HEK293 (cell line): ENCODE results near the gene COA1.

Experiments
- CTCF ChIA-PET: fragments of 350-600 bp; formaldehyde crosslinking; extraction: SDS; loops from one replicate; lab custom pipeline; 2021; ENCODE audit warnings: antibody characterized with exemption; lab: Yijun Ruan, JAX
- POLR2A ChIA-PET: fragments of 300-600 bp; formaldehyde crosslinking; extraction: SDS; loops from one replicate; lab custom pipeline; 2020; ENCODE audit warnings: antibody characterized with exemption, inconsistent platforms; lab: Yijun Ruan, JAX
- H3K27ac ChIP-seq: fragments of 200-500 bp; sonication (Bioruptor generic); 2 replicates; pipeline ENCODE4 v1.5.1; 2014; ENCODE audit warnings: low read depth, low read length, control low read depth, inconsistent platforms; ENCODE audit errors: extremely low read depth
- H3K36me3 ChIP-seq, 2 experiments: fragments of 200-500 bp in 1 of 2; sonication (Bioruptor generic) in 1 of 2; 1 replicate in 1 of 2; 2 replicates in 1 of 2; pipeline ENCODE4 v1.5.1; 2014 to 2017; ENCODE audit warnings: inconsistent platforms in 2 of 2, low read length in 2 of 2; ENCODE audit not compliant: control insufficient read depth in 2 of 2, insufficient read depth in 1 of 2
- H3K4me1 ChIP-seq: fragments of 200-500 bp; sonication (Bioruptor generic); 2 replicates; pipeline ENCODE4 v1.5.1; 2014; ENCODE audit warnings: mild to moderate bottlenecking, low read length, inconsistent platforms; ENCODE audit not compliant: control insufficient read depth, insufficient read depth
- H3K4me3 ChIP-seq: 2 replicates; pipeline ENCODE4 v1.5.1; 2011; ENCODE audit warnings: low read depth, mild to moderate bottlenecking, control low read depth, low read length, moderate library complexity
- H3K9me3 ChIP-seq: fragments of 200-500 bp; sonication (Bioruptor generic); 2 replicates; pipeline ENCODE4 v1.5.1; 2014; ENCODE audit warnings: low read depth, low read length, inconsistent platforms; ENCODE audit not compliant: control insufficient read depth, insufficient read depth
- BCL11A ChIP-seq: fragments of 450-650 bp; formaldehyde crosslinking; IDR thresholded peaks from 2 replicates; pipeline ENCODE4 v1.5.1; 2016; ENCODE audit warnings: low read depth, missing biosample characterization, missing genetic modification characterization
- TRIM28 ChIP-seq: IDR thresholded peaks from 2 replicates; pipeline ENCODE4 v1.6.1; 2011; ENCODE audit warnings: low read length, control low read depth, borderline replicate concordance
- ZBTB20 ChIP-seq: fragments of 450-650 bp; formaldehyde crosslinking; IDR thresholded peaks from 2 replicates; pipeline ENCODE4 v1.5.1; 2016; ENCODE audit warnings: missing biosample characterization, missing genetic modification characterization
- ZBTB21 ChIP-seq: fragments of 450-650 bp; formaldehyde crosslinking; IDR thresholded peaks from 2 replicates; pipeline ENCODE4 v1.5.1; 2017; ENCODE audit warnings: missing biosample characterization, missing genetic modification characterization
- ZBTB7A ChIP-seq: fragments of 450-650 bp; formaldehyde crosslinking; IDR thresholded peaks from 2 replicates; pipeline ENCODE4 v1.5.1; 2016; ENCODE audit warnings: low read depth, missing biosample characterization, missing genetic modification characterization
- ZNF214 ChIP-seq: fragments of 450-650 bp; formaldehyde crosslinking; IDR thresholded peaks from 2 replicates; pipeline ENCODE4 v1.5.1; 2017; ENCODE audit warnings: missing biosample characterization, mild to moderate bottlenecking, missing genetic modification characterization, borderline replicate concordance
- ZNF292 ChIP-seq: fragments of 450-650 bp; formaldehyde crosslinking; IDR thresholded peaks from 2 replicates; pipeline ENCODE4 v1.5.1; 2016; ENCODE audit warnings: low read depth, missing biosample characterization, missing genetic modification characterization, borderline replicate concordance
- ZNF510 ChIP-seq: fragments of 450-650 bp; formaldehyde crosslinking; IDR thresholded peaks from 2 replicates; pipeline ENCODE4 v1.5.1; 2018; ENCODE audit warnings: mild to moderate bottlenecking, missing genetic modification characterization, missing biosample characterization; ENCODE audit not compliant: insufficient replicate concordance
- ZNF514 ChIP-seq: fragments of 450-650 bp; formaldehyde crosslinking; IDR thresholded peaks from 2 replicates; pipeline ENCODE4 v1.5.1; 2016; ENCODE audit warnings: missing biosample characterization, missing genetic modification characterization
- ZNF558 ChIP-seq: fragments of 450-650 bp; formaldehyde crosslinking; IDR thresholded peaks from 2 replicates; pipeline ENCODE4 v1.5.1; 2016; ENCODE audit warnings: missing biosample characterization, missing genetic modification characterization
- ZNF677 ChIP-seq: fragments of 450-650 bp; IDR thresholded peaks from 2 replicates; pipeline ENCODE4 v1.5.0; 2018; ENCODE audit warnings: missing biosample characterization, mild to moderate bottlenecking, missing genetic modification characterization, moderate library complexity
- ZNF707 ChIP-seq: fragments of 450-650 bp; formaldehyde crosslinking; IDR thresholded peaks from 2 replicates; pipeline ENCODE4 v1.5.1; 2016; ENCODE audit warnings: missing biosample characterization, missing genetic modification characterization
- ZSCAN16 ChIP-seq: fragments of 450-650 bp; formaldehyde crosslinking; IDR thresholded peaks from 2 replicates; pipeline ENCODE4 v1.5.1; 2016; ENCODE audit warnings: missing biosample characterization, missing genetic modification characterization
- ZXDB ChIP-seq: fragments of 450-650 bp; formaldehyde crosslinking; IDR thresholded peaks from 2 replicates; pipeline ENCODE4 v1.5.1; 2016; ENCODE audit warnings: missing biosample characterization, missing genetic modification characterization
- TF ChIP-seq, protein P1 (sequence below): fragments of 450-650 bp; formaldehyde crosslinking; IDR thresholded peaks from 2 replicates; pipeline ENCODE4 v1.5.1; 2017; ENCODE audit warnings: missing biosample characterization, missing genetic modification characterization
- TF ChIP-seq, protein P2 (sequence below): fragments of 450-650 bp; formaldehyde crosslinking; IDR thresholded peaks from 2 replicates; pipeline ENCODE4 v1.5.1; 2016; ENCODE audit warnings: missing biosample characterization, missing genetic modification characterization, low read depth
- TF ChIP-seq, protein P3 (sequence below): fragments of 450-650 bp; formaldehyde crosslinking; IDR thresholded peaks from 2 replicates; pipeline ENCODE4 v1.5.1; 2017; ENCODE audit warnings: missing biosample characterization, missing genetic modification characterization
- TF ChIP-seq, protein P4 (sequence below): fragments of 450-650 bp; formaldehyde crosslinking; IDR thresholded peaks from 2 replicates; pipeline ENCODE4 v1.5.1; 2016; ENCODE audit warnings: missing biosample characterization, missing genetic modification characterization
- TF ChIP-seq, protein P5 (sequence below): fragments of 450-650 bp; formaldehyde crosslinking; conservative IDR thresholded peaks from 2 replicates; pipeline ENCODE4 v1.5.1; 2016; ENCODE audit warnings: low read depth, missing biosample characterization, missing genetic modification characterization

The COA1 gene

DNA sequence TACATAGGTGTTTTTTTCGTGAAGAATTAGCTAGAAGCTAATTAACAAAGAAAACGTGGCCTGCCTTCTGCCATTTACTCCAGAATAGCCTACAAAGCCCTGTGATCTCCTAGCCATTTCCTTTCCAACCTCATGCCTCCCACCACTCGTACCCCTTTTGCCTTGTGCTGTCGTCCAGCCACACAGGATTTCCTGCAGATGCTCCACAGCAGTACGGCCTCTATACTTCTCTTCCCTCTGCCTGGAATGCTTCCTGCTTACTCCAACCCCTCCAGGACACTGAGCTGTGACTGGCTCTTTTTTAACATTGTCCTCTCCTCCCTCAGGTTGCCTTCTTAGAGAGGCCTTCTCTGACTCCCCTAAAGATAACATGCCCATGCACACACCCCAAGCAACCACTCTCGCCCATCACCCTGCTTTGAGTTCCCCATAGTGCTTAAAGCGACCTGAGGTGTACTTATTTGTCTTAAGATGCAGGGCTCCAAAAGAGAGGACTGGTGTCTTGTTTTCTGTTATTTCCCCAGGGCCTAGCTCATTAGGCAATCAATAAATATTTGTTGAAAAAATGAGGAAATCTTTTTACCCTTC, 113.7 kb downstream of the COA1 start (continued):
- TF ChIP-seq, protein P1, sequence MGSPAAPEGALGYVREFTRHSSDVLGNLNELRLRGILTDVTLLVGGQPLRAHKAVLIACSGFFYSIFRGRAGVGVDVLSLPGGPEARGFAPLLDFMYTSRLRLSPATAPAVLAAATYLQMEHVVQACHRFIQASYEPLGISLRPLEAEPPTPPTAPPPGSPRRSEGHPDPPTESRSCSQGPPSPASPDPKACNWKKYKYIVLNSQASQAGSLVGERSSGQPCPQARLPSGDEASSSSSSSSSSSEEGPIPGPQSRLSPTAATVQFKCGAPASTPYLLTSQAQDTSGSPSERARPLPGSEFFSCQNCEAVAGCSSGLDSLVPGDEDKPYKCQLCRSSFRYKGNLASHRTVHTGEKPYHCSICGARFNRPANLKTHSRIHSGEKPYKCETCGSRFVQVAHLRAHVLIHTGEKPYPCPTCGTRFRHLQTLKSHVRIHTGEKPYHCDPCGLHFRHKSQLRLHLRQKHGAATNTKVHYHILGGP (tag by site-specific recombination), result no peak
- no peak for TF ChIP-seq ZNF677
- no peak for TF ChIP-seq ZBTB21 (tag by site-specific recombination)
- TF ChIP-seq, protein P2, sequence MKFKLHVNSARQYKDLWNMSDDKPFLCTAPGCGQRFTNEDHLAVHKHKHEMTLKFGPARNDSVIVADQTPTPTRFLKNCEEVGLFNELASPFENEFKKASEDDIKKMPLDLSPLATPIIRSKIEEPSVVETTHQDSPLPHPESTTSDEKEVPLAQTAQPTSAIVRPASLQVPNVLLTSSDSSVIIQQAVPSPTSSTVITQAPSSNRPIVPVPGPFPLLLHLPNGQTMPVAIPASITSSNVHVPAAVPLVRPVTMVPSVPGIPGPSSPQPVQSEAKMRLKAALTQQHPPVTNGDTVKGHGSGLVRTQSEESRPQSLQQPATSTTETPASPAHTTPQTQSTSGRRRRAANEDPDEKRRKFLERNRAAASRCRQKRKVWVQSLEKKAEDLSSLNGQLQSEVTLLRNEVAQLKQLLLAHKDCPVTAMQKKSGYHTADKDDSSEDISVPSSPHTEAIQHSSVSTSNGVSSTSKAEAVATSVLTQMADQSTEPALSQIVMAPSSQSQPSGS (tag by site-specific recombination), result no peak

DNA sequence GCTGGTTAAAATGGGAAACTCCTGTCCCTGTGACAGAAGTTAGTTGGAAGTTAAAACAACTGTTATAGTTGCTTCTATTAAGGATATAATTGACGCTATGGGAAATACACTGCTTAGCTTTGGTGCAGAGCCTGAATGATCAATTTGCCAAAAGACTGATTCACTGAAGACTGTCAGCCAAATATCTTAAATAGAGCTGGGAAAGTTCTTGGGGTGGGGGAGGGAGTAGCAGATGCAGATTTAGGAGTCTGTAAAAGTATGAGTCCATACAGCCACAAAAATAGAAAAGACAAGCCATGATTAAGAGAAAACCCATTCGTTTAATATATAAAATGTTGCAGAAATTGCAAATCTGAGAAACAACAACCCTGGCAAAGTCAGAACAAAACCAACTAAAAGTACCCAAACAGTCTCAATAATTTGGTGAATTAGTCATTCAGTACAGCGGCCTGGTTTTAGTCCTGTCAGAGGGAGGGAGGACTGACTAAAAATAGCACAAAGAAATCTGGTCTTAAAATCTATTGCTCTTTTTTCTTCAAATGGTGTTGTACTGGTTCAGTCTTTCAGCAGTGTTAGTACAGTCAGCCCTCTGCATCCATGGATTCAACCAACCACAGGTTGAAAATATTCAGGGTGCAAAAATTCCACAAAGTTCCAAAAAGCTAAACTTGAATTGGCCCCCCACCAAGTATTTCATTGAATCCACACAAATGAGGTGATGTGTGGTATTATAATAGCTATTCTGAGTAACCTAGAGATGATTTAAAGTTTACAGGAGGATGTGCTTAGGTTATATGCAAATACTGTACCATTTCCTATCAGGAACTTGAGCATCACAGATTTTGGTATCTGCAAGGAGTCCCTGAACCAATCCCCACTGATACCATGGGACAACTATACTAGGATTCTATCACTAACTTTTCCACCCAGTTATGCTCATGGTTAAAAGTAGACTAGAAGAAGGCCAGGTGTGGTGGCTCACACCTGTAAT, 116.4 kb downstream of the COA1 start:
- peaks cover 0 to 42% of the 10 kb centered on the region in 2 experiments; a peak in 2 of 3 replicates for H3K36me3 ChIP-seq
- POLR2A ChIA-PET, result interaction anchor here (3.5 kb wide), 1 partner anchor 30 kb away, joined by 12 read pairs; the partner anchor contains the start of gene STK17A
- TF ChIP-seq, protein P3, sequence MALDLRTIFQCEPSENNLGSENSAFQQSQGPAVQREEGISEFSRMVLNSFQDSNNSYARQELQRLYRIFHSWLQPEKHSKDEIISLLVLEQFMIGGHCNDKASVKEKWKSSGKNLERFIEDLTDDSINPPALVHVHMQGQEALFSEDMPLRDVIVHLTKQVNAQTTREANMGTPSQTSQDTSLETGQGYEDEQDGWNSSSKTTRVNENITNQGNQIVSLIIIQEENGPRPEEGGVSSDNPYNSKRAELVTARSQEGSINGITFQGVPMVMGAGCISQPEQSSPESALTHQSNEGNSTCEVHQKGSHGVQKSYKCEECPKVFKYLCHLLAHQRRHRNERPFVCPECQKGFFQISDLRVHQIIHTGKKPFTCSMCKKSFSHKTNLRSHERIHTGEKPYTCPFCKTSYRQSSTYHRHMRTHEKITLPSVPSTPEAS (tag by site-specific recombination), result no peak
- no peak for TF ChIP-seq ZXDB
- no peak for TF ChIP-seq ZNF292 (tag by site-specific recombination)
- TF ChIP-seq, protein P4, sequence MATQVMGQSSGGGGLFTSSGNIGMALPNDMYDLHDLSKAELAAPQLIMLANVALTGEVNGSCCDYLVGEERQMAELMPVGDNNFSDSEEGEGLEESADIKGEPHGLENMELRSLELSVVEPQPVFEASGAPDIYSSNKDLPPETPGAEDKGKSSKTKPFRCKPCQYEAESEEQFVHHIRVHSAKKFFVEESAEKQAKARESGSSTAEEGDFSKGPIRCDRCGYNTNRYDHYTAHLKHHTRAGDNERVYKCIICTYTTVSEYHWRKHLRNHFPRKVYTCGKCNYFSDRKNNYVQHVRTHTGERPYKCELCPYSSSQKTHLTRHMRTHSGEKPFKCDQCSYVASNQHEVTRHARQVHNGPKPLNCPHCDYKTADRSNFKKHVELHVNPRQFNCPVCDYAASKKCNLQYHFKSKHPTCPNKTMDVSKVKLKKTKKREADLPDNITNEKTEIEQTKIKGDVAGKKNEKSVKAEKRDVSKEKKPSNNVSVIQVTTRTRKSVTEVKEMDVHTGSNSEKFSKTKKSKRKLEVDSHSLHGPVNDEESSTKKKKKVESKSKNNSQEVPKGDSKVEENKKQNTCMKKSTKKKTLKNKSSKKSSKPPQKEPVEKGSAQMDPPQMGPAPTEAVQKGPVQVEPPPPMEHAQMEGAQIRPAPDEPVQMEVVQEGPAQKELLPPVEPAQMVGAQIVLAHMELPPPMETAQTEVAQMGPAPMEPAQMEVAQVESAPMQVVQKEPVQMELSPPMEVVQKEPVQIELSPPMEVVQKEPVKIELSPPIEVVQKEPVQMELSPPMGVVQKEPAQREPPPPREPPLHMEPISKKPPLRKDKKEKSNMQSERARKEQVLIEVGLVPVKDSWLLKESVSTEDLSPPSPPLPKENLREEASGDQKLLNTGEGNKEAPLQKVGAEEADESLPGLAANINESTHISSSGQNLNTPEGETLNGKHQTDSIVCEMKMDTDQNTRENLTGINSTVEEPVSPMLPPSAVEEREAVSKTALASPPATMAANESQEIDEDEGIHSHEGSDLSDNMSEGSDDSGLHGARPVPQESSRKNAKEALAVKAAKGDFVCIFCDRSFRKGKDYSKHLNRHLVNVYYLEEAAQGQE, result no peak
- no peak for TF ChIP-seq ZNF558
- TF ChIP-seq, protein P5, sequence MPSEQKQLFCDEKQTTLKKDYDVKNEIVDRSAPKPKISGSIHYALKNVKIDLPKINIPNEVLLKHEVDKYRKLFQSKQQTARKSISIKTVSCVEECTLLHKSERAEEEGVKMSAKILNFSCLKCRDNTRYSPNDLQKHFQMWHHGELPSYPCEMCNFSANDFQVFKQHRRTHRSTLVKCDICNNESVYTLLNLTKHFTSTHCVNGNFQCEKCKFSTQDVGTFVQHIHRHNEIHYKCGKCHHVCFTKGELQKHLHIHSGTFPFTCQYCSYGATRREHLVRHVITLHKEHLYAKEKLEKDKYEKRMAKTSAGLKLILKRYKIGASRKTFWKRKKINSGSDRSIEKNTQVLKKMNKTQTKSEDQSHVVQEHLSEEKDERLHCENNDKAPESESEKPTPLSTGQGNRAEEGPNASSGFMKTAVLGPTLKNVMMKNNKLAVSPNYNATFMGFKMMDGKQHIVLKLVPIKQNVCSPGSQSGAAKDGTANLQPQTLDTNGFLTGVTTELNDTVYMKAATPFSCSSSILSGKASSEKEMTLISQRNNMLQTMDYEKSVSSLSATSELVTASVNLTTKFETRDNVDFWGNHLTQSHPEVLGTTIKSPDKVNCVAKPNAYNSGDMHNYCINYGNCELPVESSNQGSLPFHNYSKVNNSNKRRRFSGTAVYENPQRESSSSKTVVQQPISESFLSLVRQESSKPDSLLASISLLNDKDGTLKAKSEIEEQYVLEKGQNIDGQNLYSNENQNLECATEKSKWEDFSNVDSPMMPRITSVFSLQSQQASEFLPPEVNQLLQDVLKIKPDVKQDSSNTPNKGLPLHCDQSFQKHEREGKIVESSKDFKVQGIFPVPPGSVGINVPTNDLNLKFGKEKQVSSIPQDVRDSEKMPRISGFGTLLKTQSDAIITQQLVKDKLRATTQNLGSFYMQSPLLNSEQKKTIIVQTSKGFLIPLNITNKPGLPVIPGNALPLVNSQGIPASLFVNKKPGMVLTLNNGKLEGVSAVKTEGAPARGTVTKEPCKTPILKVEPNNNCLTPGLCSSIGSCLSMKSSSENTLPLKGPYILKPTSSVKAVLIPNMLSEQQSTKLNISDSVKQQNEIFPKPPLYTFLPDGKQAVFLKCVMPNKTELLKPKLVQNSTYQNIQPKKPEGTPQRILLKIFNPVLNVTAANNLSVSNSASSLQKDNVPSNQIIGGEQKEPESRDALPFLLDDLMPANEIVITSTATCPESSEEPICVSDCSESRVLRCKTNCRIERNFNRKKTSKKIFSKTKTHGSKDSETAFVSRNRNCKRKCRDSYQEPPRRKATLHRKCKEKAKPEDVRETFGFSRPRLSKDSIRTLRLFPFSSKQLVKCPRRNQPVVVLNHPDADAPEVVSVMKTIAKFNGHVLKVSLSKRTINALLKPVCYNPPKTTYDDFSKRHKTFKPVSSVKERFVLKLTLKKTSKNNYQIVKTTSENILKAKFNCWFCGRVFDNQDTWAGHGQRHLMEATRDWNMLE (tag by site-specific recombination), result no peak
- TF ChIP-seq ZBTB7A (tag by site-specific recombination), result no peak
- no peak for TF ChIP-seq ZNF510
- TF ChIP-seq ZNF707 (tag by site-specific recombination), result no peak
- TF ChIP-seq ZSCAN16 (tag by site-specific recombination), result no peak
- no peak for TF ChIP-seq BCL11A (tag by site-specific recombination)
- TF ChIP-seq TRIM28, result no peak
- TF ChIP-seq ZBTB20 (tag by site-specific recombination), result no peak
- no peak for TF ChIP-seq ZNF514
- TF ChIP-seq ZNF214 (tag by site-specific recombination), result no peak

More for the DNA sequence above, 116.4 kb downstream of the COA1 start:
- Histone ChIP-seq H3K4me1 (no peaks in the 10 kb centered on the region), H3K27ac (no peak overlapping the region), H3K9me3 (no peaks in the 10 kb centered on the region), H3K4me3 (no peak overlapping the region)
- CTCF ChIA-PET, result interaction anchor here (1.2 kb wide), 1 partner anchor 15 kb away, joined by 4 read pairs; no protein-coding TSS in a partner anchor
